ENCODE data around the gene PRRX2. TPM values are rescaled to one million over a fixed set of nuclear protein-coding genes. Genes with fewer than 3 reads are reported as not detected.

PRRX2 gene
- total and polyA plus RNA-seq, 2 of the 13 experiments (the other 11 are each of a cell fraction or from before 2014, with no cell fraction given): 0.05 TPM; not detected in 1

GRCh38 chr9:129626625-129627284 lies 38.7 kb upstream of the PRRX2 start (continued):
- peak; percentile 71 for TF ChIP-seq ZNF143 (CRISPR knock-in tag; IDR thresholded peaks at IDR 0.05)
- TF ChIP-seq HNF1A (IDR thresholded peaks at IDR 0.05; ENCODE audit: low read depth): no peak
- no peak for TF ChIP-seq HNF1A (CRISPR knock-in tag; IDR thresholded peaks at IDR 0.05; ENCODE audit: borderline replicate concordance)
- TF ChIP-seq CREB1 (IDR thresholded peaks at IDR 0.05): peak; percentile 29; the same call in 1 of the 2 replicates
- peak; percentile 79; the same call in 1 of the 2 replicates for TF ChIP-seq CREB1 (CRISPR knock-in tag; IDR thresholded peaks at IDR 0.05)
- TF ChIP-seq ZNF224 (CRISPR knock-in tag; IDR thresholded peaks at IDR 0.05): peak; percentile 3; the same call in 1 of the 2 replicates
- no peak; the same call in 1 of the 2 replicates for TF ChIP-seq MED1 (CRISPR knock-in tag; IDR thresholded peaks at IDR 0.05)
- peak; percentile 40; the same call in 1 of the 2 replicates for TF ChIP-seq CREM (IDR thresholded peaks at IDR 0.05)
- TF ChIP-seq CREM (CRISPR knock-in tag; IDR thresholded peaks at IDR 0.05): no peak
- no peak; the same call in 1 of the 2 replicates for TF ChIP-seq ZHX1 (CRISPR knock-in tag; IDR thresholded peaks at IDR 0.05; ENCODE audit: low read depth)
- TF ChIP-seq ZNF614 (CRISPR knock-in tag; IDR thresholded peaks at IDR 0.05; ENCODE audit: borderline replicate concordance): no peak
- TF ChIP-seq KLF12 (CRISPR knock-in tag; IDR thresholded peaks at IDR 0.05; ENCODE audit: borderline replicate concordance): no peak; the same call in 1 of the 2 replicates
- TF ChIP-seq NCOR1 (IDR thresholded peaks at IDR 0.05; ENCODE audit: borderline replicate concordance, low read length): peak; percentile 38; the same call in 1 of the 2 replicates
- no peak for TF ChIP-seq MXI1 (IDR thresholded peaks at IDR 0.05; ENCODE audit: borderline replicate concordance, low read depth, low read length)
- peak; percentile 57; the same call in 1 of the 2 replicates for TF ChIP-seq CREBL2 (CRISPR knock-in tag; IDR thresholded peaks at IDR 0.05; ENCODE audit: borderline replicate concordance)
- 0 out of 2 replicates have a peak, but pooled peaks have one; percentile 8 for TF ChIP-seq TFDP2 (CRISPR knock-in tag; IDR thresholded peaks at IDR 0.05)
- TF ChIP-seq CAMTA2 (CRISPR knock-in tag; IDR thresholded peaks at IDR 0.05; ENCODE audit: borderline replicate concordance): no peak
- 0 out of 2 replicates have a peak, but pooled peaks have one; percentile 20 for TF ChIP-seq HNF1B (CRISPR knock-in tag; IDR thresholded peaks at IDR 0.05)

All from HepG2 (cell line).